DMS 273 (cell line): Measurements from ENCODE around the gene QRICH2.
A peak's percentile ranks its signal among the peaks of the same experiment; 100 is the strongest.
"Not testable (repeated sequence)": the region's sequence is repeated elsewhere in the genome, so short reads cannot be mapped to it uniquely, and the experiment has no call there.

Experiments used
- DNase-seq: peaks from one replicate; lab custom pipeline; 2025; ENCODE audit not compliant: unreplicated experiment; lab: John Stamatoyannopoulos, UW

QRICH2 gene

DNA sequence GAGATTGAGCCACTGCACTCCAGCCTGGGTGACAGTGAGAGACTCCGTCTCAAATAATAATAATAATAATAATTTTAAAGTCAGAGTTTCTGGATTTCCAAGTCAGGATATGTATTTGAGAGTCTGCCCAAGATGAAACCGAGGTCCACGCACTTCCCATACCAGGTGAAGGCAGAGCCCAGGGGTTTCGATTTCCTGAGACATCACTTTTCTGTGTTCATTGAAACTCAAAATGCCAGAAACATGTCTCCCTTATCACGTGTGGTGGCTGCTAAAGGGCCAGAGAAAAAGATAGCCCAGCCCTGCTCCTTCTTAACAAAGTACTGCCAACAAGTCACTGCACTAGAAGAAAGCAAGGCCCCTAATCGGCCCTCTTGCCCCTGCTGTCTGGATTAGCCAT lies 57.9 kb downstream of the QRICH2 start:
- no peak for DNase-seq

DNA sequence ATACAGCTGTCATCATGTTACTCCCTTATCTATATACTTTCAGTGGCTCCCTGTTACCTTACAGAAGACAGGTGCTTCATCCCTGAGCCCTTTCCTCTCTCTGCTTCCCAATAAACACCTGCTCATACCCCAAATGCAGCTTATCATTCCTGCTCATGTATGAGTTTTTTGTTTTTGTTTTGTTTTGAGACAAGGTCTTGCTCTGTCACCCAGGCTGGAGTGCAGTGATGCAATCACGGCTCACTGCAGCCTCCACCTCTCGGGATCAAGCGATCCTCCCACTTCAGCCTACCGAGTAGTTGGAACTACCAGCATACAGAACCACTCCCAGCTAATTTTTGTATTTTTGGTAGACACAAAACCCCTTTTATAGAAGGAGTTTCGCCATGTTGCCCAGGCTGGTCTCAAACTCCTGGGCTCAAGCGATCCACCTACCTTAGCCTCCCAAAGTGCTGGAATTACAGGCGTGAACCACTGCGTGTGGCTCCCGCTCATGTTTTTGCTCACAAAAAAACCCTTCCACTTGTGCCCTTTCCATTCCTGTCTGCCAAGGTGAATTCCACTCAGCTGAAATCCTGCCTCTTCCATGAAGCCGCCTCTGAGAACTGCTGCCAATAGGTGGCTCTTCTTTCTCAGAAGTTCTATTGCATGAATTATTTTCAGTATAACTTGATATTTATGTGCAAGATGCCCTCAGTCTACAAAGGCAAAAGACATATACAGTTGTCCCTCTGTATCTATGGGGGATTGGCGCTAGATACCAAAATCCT lies 59.9 kb downstream of the QRICH2 start:
- DNase-seq, result no peak

DNA sequence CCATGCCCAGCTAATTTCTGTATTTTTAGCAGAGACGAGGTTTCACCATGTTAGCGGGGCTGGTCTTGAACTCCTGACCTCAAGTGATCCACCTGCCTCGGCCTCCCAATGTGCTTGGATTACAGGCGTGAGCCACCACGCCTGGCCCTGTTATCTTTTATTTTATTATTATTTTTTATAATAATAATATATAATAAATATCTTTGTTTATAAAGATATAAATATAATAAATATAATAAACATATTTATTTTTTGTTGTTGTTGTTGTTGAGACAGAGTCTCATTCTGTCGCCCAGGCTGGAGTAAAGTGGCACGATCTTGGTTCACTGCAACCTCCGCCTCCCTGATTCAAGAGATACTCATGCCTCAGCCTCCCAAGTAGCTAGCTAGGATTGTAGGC lies 60.8 kb downstream of the QRICH2 start:
- DNase-seq, result no peak

GRCh38 chr17:76246080-76247066 lies 61.7 kb downstream of the QRICH2 start:
- no peak for DNase-seq

- DNase-seq, result not testable (repeated sequence)
Measured at GRCh38 chr17:76244721-76245120, 63.4 kb downstream of the QRICH2 start.

- no peak for DNase-seq
Measured at GRCh38 chr17:76243826-76244679, 64.0 kb downstream of the QRICH2 start.

DNA sequence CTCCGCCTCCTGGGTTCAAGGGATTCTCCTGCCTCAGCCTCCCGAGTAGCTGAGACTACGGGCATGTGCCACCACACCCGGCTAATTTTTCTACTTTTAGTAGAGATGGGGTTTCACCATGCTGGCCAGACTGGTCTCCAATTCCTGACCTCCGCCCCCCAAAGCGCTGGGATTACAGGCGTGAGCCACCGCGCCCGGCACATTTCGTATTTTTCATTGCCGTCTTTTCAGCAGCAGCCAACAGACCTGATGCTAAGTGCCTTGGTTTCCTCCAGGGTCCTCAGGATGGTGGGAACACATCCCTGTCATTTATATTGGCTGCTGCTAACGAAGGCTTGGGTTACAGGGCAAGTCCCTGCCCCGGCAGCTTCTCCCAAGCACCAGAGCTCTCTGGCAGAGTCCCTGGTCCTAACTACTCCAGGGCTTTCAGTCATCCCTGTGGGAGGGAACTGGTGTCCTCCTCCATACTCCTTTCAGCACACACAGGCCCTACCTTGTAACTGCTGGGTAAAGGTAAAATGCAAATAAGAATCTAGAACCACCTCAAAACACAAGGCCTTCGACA lies 66.3 kb downstream of the QRICH2 start:
- DNase-seq, result no peak

GRCh38 chr17:76241204-76241538 lies 66.9 kb downstream of the QRICH2 start:
- no peak for DNase-seq

GRCh38 chr17:76240461-76241203 lies 67.4 kb downstream of the QRICH2 start, which contains the start of gene RNF157:
TSS of gene RNF157 (minus strand) at chr17:76240493. CDS start at chr17:76240240, 253 bp downstream.
- DNase-seq, result peak; percentile 79

DNA sequence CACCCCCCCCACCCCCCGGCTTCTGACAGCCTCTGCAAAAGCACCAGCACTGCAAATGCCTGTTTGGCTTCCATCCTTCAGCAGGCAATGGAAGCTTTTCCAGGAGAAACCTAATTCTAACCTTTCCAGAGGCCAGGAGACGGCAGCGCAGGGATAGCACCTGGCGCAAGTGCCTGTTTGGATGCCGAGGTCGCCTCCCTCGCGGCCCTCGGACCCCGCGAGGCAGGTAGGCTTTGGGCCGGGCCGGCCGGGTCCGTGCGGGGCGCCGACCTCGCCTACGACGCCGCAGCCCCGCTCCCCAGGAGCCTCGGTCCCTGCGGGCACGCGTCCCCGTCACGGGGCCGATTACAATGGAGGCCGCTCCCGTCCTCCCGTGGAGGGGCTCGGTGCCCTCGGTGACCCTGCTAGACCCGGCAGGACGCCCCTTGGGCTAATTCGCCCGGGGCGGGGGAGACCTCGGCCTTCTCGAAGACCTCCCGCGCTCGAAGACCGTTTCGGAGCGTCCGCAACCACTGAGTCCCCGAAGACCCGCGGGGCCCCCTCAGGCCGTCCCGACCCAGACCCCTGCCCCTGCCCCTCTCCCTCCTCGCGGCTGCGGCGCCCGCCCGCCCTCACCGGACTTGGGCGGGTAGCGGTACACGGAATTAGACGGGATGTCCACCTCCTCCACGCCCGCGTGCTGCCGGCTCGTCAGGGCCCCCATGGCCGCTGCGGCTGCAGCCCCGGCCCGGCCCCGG lies 68.4 kb downstream of the QRICH2 start:
- DNase-seq, result peak; percentile 42

DNA sequence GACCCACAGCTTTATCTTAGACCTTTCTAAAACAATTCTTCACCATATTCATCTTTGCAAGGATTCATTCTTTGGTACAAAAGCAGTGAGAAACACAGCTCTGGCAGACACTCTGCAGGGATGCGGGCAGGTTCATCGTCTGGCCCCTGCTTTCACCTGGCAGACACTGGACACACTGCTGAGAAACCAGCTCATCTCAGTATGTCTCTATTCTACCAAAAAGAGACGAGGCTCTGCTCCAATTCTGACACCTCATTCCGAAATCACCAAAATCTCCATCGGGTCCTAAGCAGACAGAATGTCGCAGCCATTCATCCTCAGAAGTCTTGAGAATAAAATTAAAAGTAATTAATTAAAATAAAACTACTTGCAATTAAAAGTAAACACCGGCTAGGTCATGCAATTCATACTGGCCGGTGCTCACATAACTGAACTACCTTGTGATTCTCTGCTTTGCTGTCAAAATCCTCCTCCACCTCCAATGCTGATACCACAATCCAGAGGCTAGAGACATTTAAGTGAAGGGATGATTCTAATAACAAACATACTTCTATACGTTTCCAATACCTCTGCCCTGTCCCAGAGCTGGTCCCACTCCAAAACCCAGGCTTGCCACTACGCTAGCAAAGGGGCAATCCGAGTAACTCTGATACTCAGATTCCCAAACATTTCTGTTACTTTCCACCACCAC lies 69.1 kb downstream of the QRICH2 start:
- no peak for DNase-seq

DNA sequence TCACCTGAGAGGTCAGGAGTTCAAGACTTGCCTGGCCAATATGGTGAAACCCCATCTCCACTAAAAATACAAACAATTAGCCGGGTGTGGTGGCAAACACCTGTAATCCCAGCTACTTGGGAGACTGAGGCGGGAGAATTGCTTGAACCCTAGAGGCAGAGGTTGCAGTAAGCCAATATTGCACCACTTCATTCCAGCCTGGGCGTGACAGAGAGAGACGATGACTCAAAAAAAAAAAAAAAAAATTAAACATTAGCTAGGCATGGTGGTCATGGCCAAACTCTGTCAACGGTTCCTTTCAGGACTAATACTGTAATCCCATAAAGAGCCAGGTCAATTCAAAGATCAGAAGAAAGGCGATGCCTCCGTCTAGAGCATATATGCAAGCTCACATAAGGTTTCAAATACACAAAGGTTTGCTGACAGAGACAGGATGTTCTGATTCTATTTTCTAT lies 70.2 kb downstream of the QRICH2 start:
- no peak for DNase-seq

- no peak for DNase-seq
Measured at GRCh38 chr17:76236603-76237002, 71.5 kb downstream of the QRICH2 start.

GRCh38 chr17:76235883-76236282 lies 72.2 kb downstream of the QRICH2 start:
- DNase-seq, result no peak

- DNase-seq, result no peak
Measured at GRCh38 chr17:76234354-76234679, 73.8 kb downstream of the QRICH2 start.

GRCh38 chr17:76233588-76234353 lies 74.3 kb downstream of the QRICH2 start:
- DNase-seq, result no peak

DNA sequence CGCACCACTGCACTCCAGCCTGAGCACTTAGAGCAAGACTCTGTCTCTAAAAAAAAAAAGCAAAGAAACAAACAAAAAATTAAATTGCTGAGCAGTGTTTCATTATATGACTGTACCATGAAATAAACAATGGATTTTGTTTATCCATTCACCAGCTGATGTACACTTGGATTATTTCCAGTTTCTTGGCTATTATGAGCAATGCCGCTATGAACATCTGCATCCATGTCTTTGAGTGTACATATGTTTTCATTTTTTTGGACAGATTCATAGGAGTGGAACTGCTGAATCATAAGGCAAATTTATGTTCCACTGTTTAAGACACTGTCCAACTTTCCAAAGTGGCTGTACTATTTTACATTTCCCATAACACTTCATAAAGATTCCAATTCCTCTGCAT lies 75.7 kb downstream of the QRICH2 start:
- no peak for DNase-seq

DNA sequence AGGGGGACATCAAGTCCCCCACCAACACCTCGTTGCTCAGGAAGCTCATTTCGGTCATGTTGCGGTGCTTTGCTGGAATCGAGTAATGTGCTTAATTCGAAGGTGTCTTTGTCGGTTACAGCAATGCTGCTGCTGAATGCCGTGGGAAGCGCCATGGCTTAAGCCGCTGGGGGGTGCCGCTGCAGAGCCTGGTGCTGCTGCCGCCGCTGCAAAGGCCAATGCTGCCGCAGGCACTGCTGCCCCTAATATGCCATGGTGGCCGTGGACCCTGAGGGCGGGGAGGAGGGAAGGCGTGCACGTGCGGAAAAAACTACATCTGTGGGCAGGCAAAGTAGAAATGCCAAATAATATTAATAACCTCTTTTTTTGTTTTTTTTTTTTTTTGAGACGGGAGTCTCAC lies 81.3 kb downstream of the QRICH2 start:
- DNase-seq, result not testable (repeated sequence)
